Vagina (tissue), 2 donors: ENCODE results near the gene ZDHHC20. TPM values are rescaled to one million over a fixed set of nuclear protein-coding genes. Genes with fewer than 3 reads are reported as not detected.
A peak's percentile ranks its signal among the peaks of the same experiment; 100 is the strongest.
"Not testable (repeated sequence)": the region's sequence is repeated elsewhere in the genome, so short reads cannot be mapped to it uniquely, and the experiment has no call there.

Source experiments
- DNase-seq, 2 donors: peaks; one replicate each; pipeline ENCODE4 v3.0.0-alpha.2; 2017; ENCODE audit errors: extremely low spot score in 2 of 2
- H3K27ac ChIP-seq: fragments of 200-600 bp; sonication (generic); one replicate; pipeline ENCODE4 v1.5.1; 2019
- H3K27me3 ChIP-seq: fragments of 200-600 bp; sonication (generic); one replicate; pipeline ENCODE4 v1.5.1; 2019
- H3K36me3 ChIP-seq, 2 donors: fragments of 200-600 bp; sonication (generic); one replicate each; pipeline ENCODE4 v1.5.1; 2017 to 2019
- H3K4me1 ChIP-seq: fragments of 200-600 bp; sonication (generic); one replicate; pipeline ENCODE4 v1.5.1; 2019
- H3K4me3 ChIP-seq, 2 donors: fragments of 200-600 bp; sonication (generic); 1 replicate in 1 of 2; 2 replicates in 1 of 2; pipeline ENCODE4 v1.5.1; 2016 to 2019
- H3K9me3 ChIP-seq: fragments of 200-600 bp; sonication (generic); one replicate; pipeline ENCODE4 v1.5.1; 2019
- POLR2A ChIP-seq, 2 donors: fragments of 450-650 bp; IDR thresholded peaks; one replicate each; pipeline ENCODE4 v1.6.1; 2017; ENCODE audit warnings: antibody characterized with exemption in 2 of 2, mild to moderate bottlenecking in 2 of 2, moderate library complexity in 2 of 2
- POLR2AphosphoS5 ChIP-seq, 2 donors: sonication (generic); formaldehyde crosslinking; IDR thresholded peaks; one replicate each; pipeline ENCODE4 v1.9.0; 2017; ENCODE audit warnings: antibody characterized with exemption in 2 of 2, mild to moderate bottlenecking in 2 of 2, low read depth in 1 of 2; ENCODE audit not compliant: insufficient read depth in 1 of 2
- intact Hi-C: fragments of 100-400 bp; cut with DNase I; formaldehyde crosslinking; loops from one replicate; pipeline ENCODE4 v1.15.1; 2023
- total RNA-seq: library from RNA; depleted of rRNA; stranded (reverse); fragments of >200 nt; gene quantifications from one replicate; pipeline ENCODE4 v1.2.3, GENCODE V29; 2016
- TF ChIP-seq, protein P1 (sequence below), 3 experiments: fragments of 450-650 bp in 2 of 3; fragments of 200-600 bp in 1 of 3; sonication (generic) in 1 of 3; IDR thresholded peaks; one replicate each; pipeline ENCODE4 v1.5.1; 2017 to 2019; ENCODE audit warnings: antibody characterized with exemption in 3 of 3, mild to moderate bottlenecking in 2 of 3, moderate library complexity in 2 of 3

ZDHHC20 gene
- total RNA-seq, 1 donor from 2014 or later, result 54.8 TPM

- no peaks in the 10 kb centered on the region for H3K9me3 ChIP-seq
- intact Hi-C loops, result no loop called here
- no peak overlapping the region for H3K4me3 ChIP-seq
- no peaks in the 10 kb centered on the region for H3K4me1 ChIP-seq
- DNase-seq, result no peak
- H3K27me3 ChIP-seq, result no peaks in the 10 kb centered on the region
- no peak for TF ChIP-seq POLR2AphosphoS5 (IDR thresholded peaks at IDR 0.05; ENCODE audit: insufficient read depth in 1 of 2, low read depth in 1 of 2)
- no peak for TF ChIP-seq POLR2A (IDR thresholded peaks at IDR 0.05)
- TF ChIP-seq, protein P1, sequence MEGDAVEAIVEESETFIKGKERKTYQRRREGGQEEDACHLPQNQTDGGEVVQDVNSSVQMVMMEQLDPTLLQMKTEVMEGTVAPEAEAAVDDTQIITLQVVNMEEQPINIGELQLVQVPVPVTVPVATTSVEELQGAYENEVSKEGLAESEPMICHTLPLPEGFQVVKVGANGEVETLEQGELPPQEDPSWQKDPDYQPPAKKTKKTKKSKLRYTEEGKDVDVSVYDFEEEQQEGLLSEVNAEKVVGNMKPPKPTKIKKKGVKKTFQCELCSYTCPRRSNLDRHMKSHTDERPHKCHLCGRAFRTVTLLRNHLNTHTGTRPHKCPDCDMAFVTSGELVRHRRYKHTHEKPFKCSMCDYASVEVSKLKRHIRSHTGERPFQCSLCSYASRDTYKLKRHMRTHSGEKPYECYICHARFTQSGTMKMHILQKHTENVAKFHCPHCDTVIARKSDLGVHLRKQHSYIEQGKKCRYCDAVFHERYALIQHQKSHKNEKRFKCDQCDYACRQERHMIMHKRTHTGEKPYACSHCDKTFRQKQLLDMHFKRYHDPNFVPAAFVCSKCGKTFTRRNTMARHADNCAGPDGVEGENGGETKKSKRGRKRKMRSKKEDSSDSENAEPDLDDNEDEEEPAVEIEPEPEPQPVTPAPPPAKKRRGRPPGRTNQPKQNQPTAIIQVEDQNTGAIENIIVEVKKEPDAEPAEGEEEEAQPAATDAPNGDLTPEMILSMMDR (IDR thresholded peaks at IDR 0.05), result no peak
- H3K27ac ChIP-seq, result no peak overlapping the region
- no peaks in the 10 kb centered on the region for H3K36me3 ChIP-seq
Observed at GRCh38 chr13:21427741-21428140, 31.4 kb downstream of the ZDHHC20 start.

DNA sequence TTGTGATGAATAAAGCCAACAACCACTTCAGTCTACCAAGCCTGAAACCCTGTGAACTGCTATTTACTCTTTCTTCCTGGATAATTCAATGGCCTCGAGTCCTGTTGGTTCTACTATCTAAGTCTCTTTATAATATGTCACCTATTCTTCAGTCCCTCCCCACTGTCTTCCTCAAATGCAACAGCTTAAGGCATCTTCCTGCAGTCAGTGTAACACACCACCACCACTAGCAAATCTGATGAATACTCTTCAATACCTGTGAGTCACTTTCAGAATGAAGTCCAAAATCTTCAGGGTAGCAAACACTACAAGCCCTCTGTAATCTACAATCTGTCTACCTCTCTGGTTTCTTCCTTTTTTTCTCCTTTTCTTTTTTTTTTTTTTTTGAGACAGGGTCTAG lies 32.9 kb downstream of the ZDHHC20 start:
- H3K27ac ChIP-seq, result no peak overlapping the region
- H3K36me3 ChIP-seq, result no peaks in the 10 kb centered on the region
- H3K27me3 ChIP-seq, result no peaks in the 10 kb centered on the region
- H3K4me3 ChIP-seq, result no peak overlapping the region
- no peak for DNase-seq
- intact Hi-C loops, result no loop called here
- TF ChIP-seq, protein P1 (IDR thresholded peaks at IDR 0.05), result no peak
- no peak for TF ChIP-seq POLR2AphosphoS5 (IDR thresholded peaks at IDR 0.05; ENCODE audit: insufficient read depth in 1 of 2, low read depth in 1 of 2)
- no peak for TF ChIP-seq POLR2A (IDR thresholded peaks at IDR 0.05)
- H3K4me1 ChIP-seq, result no peaks in the 10 kb centered on the region
- no peaks in the 10 kb centered on the region for H3K9me3 ChIP-seq

GRCh38 chr13:21420706-21421105 lies 38.4 kb downstream of the ZDHHC20 start:
- no peak for TF ChIP-seq POLR2AphosphoS5 (IDR thresholded peaks at IDR 0.05; ENCODE audit: insufficient read depth in 1 of 2, low read depth in 1 of 2)
- TF ChIP-seq POLR2A (IDR thresholded peaks at IDR 0.05), result no peak
- TF ChIP-seq, protein P1 (IDR thresholded peaks at IDR 0.05), result no peak
- H3K36me3 ChIP-seq, result no peaks in the 10 kb centered on the region
- no peak overlapping the region for H3K27ac ChIP-seq
- no peaks in the 10 kb centered on the region for H3K4me1 ChIP-seq
- intact Hi-C loops, result no loop called here
- DNase-seq, result no peak
- no peaks in the 10 kb centered on the region for H3K9me3 ChIP-seq
- H3K27me3 ChIP-seq, result no peaks in the 10 kb centered on the region
- no peak overlapping the region for H3K4me3 ChIP-seq

- intact Hi-C loops, result no loop called here
- TF ChIP-seq POLR2AphosphoS5 (IDR thresholded peaks at IDR 0.05; ENCODE audit: insufficient read depth in 1 of 2, low read depth in 1 of 2) (no peak), POLR2A (IDR thresholded peaks at IDR 0.05) (no peak)
- TF ChIP-seq, protein P1 (IDR thresholded peaks at IDR 0.05), result no peak
- Histone ChIP-seq H3K4me3 (no peak overlapping the region), H3K36me3 (peaks cover 0 to 37% of the 10 kb centered on the region in 2 donors), H3K27ac (no peak overlapping the region), H3K27me3 (no peaks in the 10 kb centered on the region), H3K4me1 (no peaks in the 10 kb centered on the region), H3K9me3 (no peaks in the 10 kb centered on the region)
- DNase-seq, result no peak
Observed at GRCh38 chr13:21413013-21413412, 46.1 kb downstream of the ZDHHC20 start.

DNA sequence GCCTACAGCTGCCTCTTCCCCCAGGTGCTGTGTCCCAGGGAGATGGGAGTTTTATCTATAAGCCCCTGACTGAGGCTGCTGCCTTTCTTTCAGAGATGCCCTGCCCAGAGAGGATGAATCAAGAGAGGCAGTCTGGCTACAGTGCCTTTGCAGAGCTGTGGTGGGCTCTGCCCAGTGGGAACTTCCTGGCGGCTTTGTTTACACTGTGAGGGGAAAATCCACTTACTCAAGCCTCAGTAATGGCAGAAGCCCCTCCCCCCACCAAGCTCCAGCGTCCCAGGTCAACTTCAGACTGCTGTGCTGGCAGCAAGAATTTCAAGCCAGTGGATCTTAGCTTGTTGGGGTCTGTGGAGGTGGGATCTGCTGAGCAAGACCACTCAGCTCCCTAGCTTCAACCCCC lies 48.6 kb downstream of the ZDHHC20 start:
- H3K36me3 ChIP-seq, result peaks cover 0 to 37% of the 10 kb centered on the region in 2 donors
- intact Hi-C loops, DNase-seq, H3K4me3 ChIP-seq, H3K27me3 ChIP-seq, H3K27ac ChIP-seq, H3K4me1 ChIP-seq, H3K9me3 ChIP-seq: not testable (repeated sequence)

GRCh38 chr13:21405309-21405708 lies 53.8 kb downstream of the ZDHHC20 start:
- Histone ChIP-seq H3K9me3 (no peaks in the 10 kb centered on the region), H3K27me3 (no peaks in the 10 kb centered on the region), H3K4me1 (no peaks in the 10 kb centered on the region), H3K27ac (no peak overlapping the region), H3K4me3 (no peak overlapping the region), H3K36me3 (peaks cover 0 to 8% of the 10 kb centered on the region in 2 donors)
- intact Hi-C loops, result no loop called here
- DNase-seq, result no peak
- peak in 1 of 2 donors; percentile 54 for TF ChIP-seq POLR2AphosphoS5 (IDR thresholded peaks at IDR 0.05; ENCODE audit: insufficient read depth in 1 of 2, low read depth in 1 of 2)
- TF ChIP-seq, protein P1 (IDR thresholded peaks at IDR 0.05), result no peak
